GM23338 (cell line): Measurements from ENCODE around the gene FGD3. TPM values are rescaled to one million over a fixed set of nuclear protein-coding genes. Genes with fewer than 3 reads are reported as not detected.

Source experiments
- ATAC-seq: fragments of 200-7000 bp; cut with Tn5 transposase; 3 replicates; pipeline ENCODE4 v1.9.1; 2020
- DNase-seq: peaks from one replicate; pipeline ENCODE4 v3.0.0-alpha.2; 2015; ENCODE audit warnings: low spot score
- H2AFZ ChIP-seq: fragments of 200-600 bp; sonication (generic); 2 replicates; pipeline ENCODE4 v1.8.0; 2016; ENCODE audit warnings: antibody characterized with exemption, mild to moderate bottlenecking, moderate library complexity
- H3F3A ChIP-seq: fragments of 200-600 bp; sonication (generic); replicated peaks from 2 replicates; pipeline ENCODE4 v1.8.0; 2017; ENCODE audit warnings: antibody characterized with exemption, mixed run types, low read depth
- H3K27ac ChIP-seq: fragments of 200-600 bp; sonication (generic); 2 replicates; pipeline ENCODE4 v1.6.1; 2016; ENCODE audit warnings: low read depth
- H3K27me3 ChIP-seq: fragments of 200-600 bp; sonication (generic); 2 replicates; pipeline ENCODE4 v1.8.0; 2016; ENCODE audit warnings: mild to moderate bottlenecking, mixed run types, moderate library complexity; ENCODE audit not compliant: insufficient read depth
- H3K36me3 ChIP-seq: fragments of 200-600 bp; sonication (generic); 2 replicates; pipeline ENCODE4 v1.8.0; 2016; ENCODE audit warnings: mild to moderate bottlenecking; ENCODE audit not compliant: insufficient read depth
- H3K4me1 ChIP-seq: fragments of 200-600 bp; sonication (generic); 2 replicates; pipeline ENCODE4 v1.8.0; 2016; ENCODE audit warnings: mild to moderate bottlenecking, moderate library complexity; ENCODE audit not compliant: insufficient read depth
- H3K4me2 ChIP-seq: fragments of 200-600 bp; sonication (generic); 2 replicates; pipeline ENCODE4 v1.7.1; 2017; ENCODE audit warnings: mixed run types
- H3K4me3 ChIP-seq: fragments of 200-600 bp; sonication (generic); 2 replicates; pipeline ENCODE4 v1.6.1; 2016; ENCODE audit warnings: mixed run types
- H3K79me2 ChIP-seq: fragments of 200-600 bp; sonication (generic); replicated peaks from 2 replicates; pipeline ENCODE4 v1.8.0; 2017; ENCODE audit warnings: mild to moderate bottlenecking; ENCODE audit not compliant: insufficient read depth
- H3K9me2 ChIP-seq: fragments of 200-600 bp; sonication (generic); 2 replicates; pipeline ENCODE4 v1.8.0; 2017; ENCODE audit not compliant: insufficient read depth
- H4K20me1 ChIP-seq: fragments of 200-600 bp; sonication (generic); replicated peaks from 2 replicates; pipeline ENCODE4 v1.8.0; 2017; ENCODE audit warnings: mild to moderate bottlenecking; ENCODE audit not compliant: insufficient read depth
- H3K27ac Mint-ChIP-seq: 2 replicates; pipeline ENCODE4 v1.8.0; 2020; ENCODE audit warnings: inconsistent platforms, mild to moderate bottlenecking, moderate library complexity, mixed read lengths
- H3K27me3 Mint-ChIP-seq: 3 replicates; pipeline ENCODE4 v1.8.0; 2022; ENCODE audit warnings: low read depth, mild to moderate bottlenecking, moderate library complexity, mixed read lengths, inconsistent platforms; ENCODE audit not compliant: insufficient read depth, poor library complexity
- H3K36me3 Mint-ChIP-seq: 3 replicates; pipeline ENCODE4 v1.8.0; 2021; ENCODE audit warnings: low read depth, mild to moderate bottlenecking, inconsistent platforms, moderate library complexity, mixed read lengths
- H3K4me1 Mint-ChIP-seq: 3 replicates; pipeline ENCODE4 v1.8.0; 2020; ENCODE audit warnings: mild to moderate bottlenecking, inconsistent platforms, mixed read lengths
- H3K4me3 Mint-ChIP-seq: 3 replicates; pipeline ENCODE4 v1.8.0; 2021; ENCODE audit warnings: moderate library complexity, mild to moderate bottlenecking, inconsistent platforms, mixed read lengths
- H3K9me3 Mint-ChIP-seq: 3 replicates; pipeline ENCODE4 v1.8.0; 2020; ENCODE audit warnings: moderate library complexity, mild to moderate bottlenecking, inconsistent platforms, mixed read lengths
- CTCF ChIP-seq, 2 experiments: fragments of 200-600 bp in 1 of 2; sonication (generic) in 1 of 2; conservative IDR thresholded peaks; 2 replicates each; pipeline versions ENCODE4 v1.5.1 to v1.6.1; 2016 to 2017; ENCODE audit warnings: antibody characterized with exemption in 2 of 2, low read depth in 2 of 2, mild to moderate bottlenecking in 2 of 2, moderate library complexity in 1 of 2
- ETS1 ChIP-seq: IDR thresholded peaks from 2 replicates; pipeline ENCODE4 v1.6.1; 2016; ENCODE audit warnings: antibody characterized with exemption
- EZH2phosphoT487 ChIP-seq: fragments of 200-600 bp; sonication (generic); IDR thresholded peaks from one replicate; pipeline ENCODE4 v1.8.1; 2018; ENCODE audit warnings: antibody characterized with exemption; ENCODE audit not compliant: unreplicated experiment
- JUNB ChIP-seq: IDR thresholded peaks from one replicate; pipeline ENCODE4 v1.6.1; 2016; ENCODE audit warnings: antibody characterized with exemption; ENCODE audit not compliant: unreplicated experiment
- NANOG ChIP-seq: IDR thresholded peaks from 2 replicates; pipeline ENCODE4 v1.6.1; 2016; ENCODE audit warnings: antibody characterized with exemption, borderline replicate concordance
- POLR2AphosphoS5 ChIP-seq: IDR thresholded peaks from 2 replicates; pipeline ENCODE4 v1.6.1; 2016; ENCODE audit warnings: antibody characterized with exemption, low read depth
- REST ChIP-seq: IDR thresholded peaks from one replicate; pipeline ENCODE4 v1.6.1; 2018; ENCODE audit warnings: antibody characterized with exemption; ENCODE audit not compliant: unreplicated experiment
- STAT1 ChIP-seq: IDR thresholded peaks from one replicate; pipeline ENCODE4 v1.6.1; 2016; ENCODE audit warnings: antibody characterized with exemption; ENCODE audit not compliant: unreplicated experiment
- ZNF331 ChIP-seq: fragments of 250-450 bp; sonication (Bioruptor Pico); IDR thresholded peaks from 2 replicates; pipeline ENCODE4 v1.5.0; 2020; ENCODE audit warnings: low read depth, mild to moderate bottlenecking, moderate library complexity
- ZNF462 ChIP-seq: fragments of 250-450 bp; sonication (Bioruptor Pico); IDR thresholded peaks from 2 replicates; pipeline ENCODE4 v1.5.0; 2020; ENCODE audit warnings: mild to moderate bottlenecking, moderate library complexity
- polyA plus RNA-seq: library from polyadenylated mRNA; unstranded; fragments of >200 nt; fragmentation: Nextera tagmentation; extraction: Ambion mirVana; gene quantifications from 2 replicates; pipeline ENCODE4 v1.2.1, GENCODE V29; 2016
- total RNA-seq: library from RNA; depleted of rRNA; stranded (reverse); fragments of >200 nt; shearing (Covaris generic); gene quantifications from 2 replicates; pipeline ENCODE4 v1.2.3, GENCODE V29; 2014

The FGD3 gene
- total and polyA plus RNA-seq, 2 experiments from 2014 or later = 0.95 to 1.7 TPM

- Histone ChIP-seq H3K4me1 (no peaks in the 10 kb centered on the region), H3K36me3 (no peaks in the 10 kb centered on the region), H3K79me2 (no peaks in the 10 kb centered on the region), H3K27me3 (no peaks in the 10 kb centered on the region), H3K4me3 (no peak overlapping the region), H3K4me2 (no peak overlapping the region), H3K9me2 (no peaks in the 10 kb centered on the region; the same call in 1 of the 2 replicates), H3F3A (no peaks in the 10 kb centered on the region), H3K27ac (no peak overlapping the region), H4K20me1 (no peaks in the 10 kb centered on the region), H2AFZ (peak overlapping the region; percentile 28; the same call in 1 of the 2 replicates)
- no peaks in the 10 kb centered on the region for H3K36me3 Mint-ChIP-seq
- H3K4me1 Mint-ChIP-seq = peaks cover 5% of the 10 kb centered on the region; the same call in 2 of the 3 replicates
- TF ChIP-seq ETS1 = no peak
- peaks cover 4% of the 10 kb centered on the region for H3K27me3 Mint-ChIP-seq
- H3K27ac Mint-ChIP-seq = no peak overlapping the region
- ATAC-seq (no peak), DNase-seq (no peak)
- no peak overlapping the region for H3K4me3 Mint-ChIP-seq
- no peaks in the 10 kb centered on the region for H3K9me3 Mint-ChIP-seq
Observed at GRCh38 chr9:92938025-92938424, 9.3 kb upstream of the FGD3 start.

GRCh38 chr9:92941861-92942260 is 5.5 kb upstream of the FGD3 start:
- Histone ChIP-seq H3K27ac (no peak overlapping the region), H4K20me1 (no peaks in the 10 kb centered on the region), H3K4me1 (no peaks in the 10 kb centered on the region), H3K36me3 (no peaks in the 10 kb centered on the region; the same call in 1 of the 2 replicates), H3F3A (no peaks in the 10 kb centered on the region), H3K4me3 (no peak overlapping the region), H3K27me3 (no peaks in the 10 kb centered on the region), H3K79me2 (no peaks in the 10 kb centered on the region), H3K4me2 (no peak overlapping the region), H2AFZ (no peak overlapping the region), H3K9me2 (no peaks in the 10 kb centered on the region; the same call in 1 of the 2 replicates)
- ATAC-seq (no peak), DNase-seq (no peak)
- Mint-ChIP-seq H3K27me3 (peaks cover 11% of the 10 kb centered on the region), H3K4me1 (peaks cover 5% of the 10 kb centered on the region; the same call in 2 of the 3 replicates), H3K4me3 (no peak overlapping the region), H3K9me3 (peaks cover 20% of the 10 kb centered on the region), H3K36me3 (peaks cover 15% of the 10 kb centered on the region), H3K27ac (no peak overlapping the region)
- TF ChIP-seq REST (no peak), EZH2phosphoT487 (no peak), ZNF462 (CRISPR knock-in tag) (no peak), STAT1 (no peak), NANOG (no peak), CTCF (conservative IDR thresholded peaks at IDR 0.05; ENCODE audit: low read depth in 2 of 2) (no peak), JUNB (no peak), ZNF331 (no peak), POLR2AphosphoS5 (no peak)
